Measurements from ENCODE around the gene ALOX5. TPM values are rescaled to one million over a fixed set of nuclear protein-coding genes. Genes with fewer than 3 reads are reported as not detected.
"Not testable (repeated sequence)": the region's sequence is repeated elsewhere in the genome, so short reads cannot be mapped to it uniquely, and the experiment has no call there.

ALOX5 gene
- total RNA-seq, 1 experiment from 2014 or later: 0.43 TPM

DNA sequence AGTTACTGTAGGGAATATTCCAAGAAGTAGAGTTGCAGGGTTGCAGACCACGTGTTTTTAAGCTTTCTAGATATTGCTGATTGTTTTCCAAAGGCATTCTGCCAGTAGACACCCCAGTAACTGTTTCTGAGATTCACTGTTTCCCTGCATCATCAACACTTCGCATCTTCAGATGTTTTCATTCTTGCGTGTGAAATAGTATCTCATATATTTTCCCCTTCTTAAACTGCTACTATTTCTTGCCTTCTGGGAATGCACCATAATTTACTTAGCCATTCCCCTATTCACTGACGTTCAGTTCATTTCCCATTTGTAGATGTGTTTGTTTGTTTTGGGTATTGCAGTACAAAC, 30.7 kb downstream of the ALOX5 start:
- no peak for DNase-seq (ENCODE audit: low spot score)

DNA sequence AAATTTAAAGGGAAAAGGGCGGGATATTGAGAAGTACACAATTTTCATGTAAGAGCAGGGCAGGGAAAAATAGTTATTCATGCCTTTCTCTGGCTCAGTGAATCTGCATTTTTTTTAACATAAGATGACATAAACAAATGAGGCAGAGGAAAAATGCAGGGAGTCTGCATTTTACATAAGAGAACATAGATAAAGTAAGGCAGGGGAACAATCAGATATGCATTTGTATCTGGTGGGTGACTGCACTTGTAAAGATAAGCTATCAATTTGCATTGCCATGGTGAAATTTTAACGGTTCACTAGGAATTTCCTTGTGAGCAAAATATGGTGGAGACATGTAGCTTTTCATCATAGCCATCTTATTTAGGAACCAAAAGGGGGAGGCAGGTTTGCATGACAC, 33.5 kb downstream of the ALOX5 start:
- no peak for DNase-seq (ENCODE audit: low spot score)

DNA sequence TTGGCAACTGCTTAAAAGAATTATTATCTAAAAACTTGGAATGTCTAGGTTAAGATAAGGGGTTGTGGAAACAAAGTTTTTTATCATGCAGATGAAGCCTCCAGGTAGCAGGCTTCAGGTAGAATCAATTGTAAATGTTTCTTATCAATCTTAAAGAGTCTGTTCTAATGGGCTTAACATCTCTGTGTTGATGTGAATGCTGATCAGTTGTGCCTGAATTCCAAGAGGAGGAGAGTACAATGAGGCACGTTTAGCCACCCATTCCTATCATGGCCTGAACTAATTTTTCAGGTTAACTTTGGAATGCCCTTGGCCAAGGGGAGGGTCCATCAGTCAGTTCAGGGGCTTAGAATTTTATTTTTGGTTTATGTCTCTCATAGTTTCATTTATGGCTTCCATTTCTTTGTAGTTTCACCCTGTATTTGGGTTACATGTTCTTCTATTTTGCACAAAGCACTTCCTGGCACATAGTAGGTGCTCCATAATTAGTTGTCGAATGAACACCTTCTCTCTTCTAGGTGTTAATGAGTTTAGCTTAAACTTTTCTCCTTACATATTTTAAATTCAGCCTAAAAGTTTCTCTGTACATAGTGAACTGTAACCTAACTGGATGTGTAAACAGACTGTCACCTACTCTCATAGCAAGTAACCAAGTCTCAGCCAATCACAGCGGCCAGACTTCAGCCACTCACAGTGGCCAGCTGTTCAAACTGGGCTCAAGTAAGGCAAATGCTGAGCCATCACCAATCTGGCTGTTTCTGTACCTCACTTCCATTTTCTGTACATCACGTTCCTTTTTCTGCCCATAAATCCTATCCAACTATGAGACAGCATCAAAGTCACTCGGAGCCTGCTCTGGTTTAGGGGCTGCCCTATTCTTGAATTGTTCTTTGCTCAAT, 34.7 kb downstream of the ALOX5 start:
- no peak for DNase-seq (ENCODE audit: low spot score)

DNA sequence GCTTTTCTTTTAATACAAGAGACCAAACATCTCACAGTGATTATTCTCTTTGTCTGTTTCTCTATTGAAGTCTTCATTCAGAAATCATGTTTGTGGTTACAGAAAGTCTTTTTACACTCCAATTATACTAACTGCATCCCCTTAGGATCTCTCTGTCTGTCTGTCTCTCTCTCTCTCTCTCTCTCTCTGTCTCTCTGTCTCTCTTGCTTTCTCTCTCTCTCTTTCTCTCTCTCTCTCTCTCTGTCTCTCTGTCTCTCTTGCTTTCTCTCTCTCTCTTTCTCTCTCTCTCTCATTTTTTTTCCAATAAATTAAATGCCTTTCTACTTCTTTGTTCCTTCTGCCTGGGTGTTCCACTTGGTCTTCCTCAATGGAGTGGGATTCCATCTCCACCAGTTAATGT, 35.3 kb downstream of the ALOX5 start:
- DNase-seq (ENCODE audit: low spot score): not testable (repeated sequence)

DNA sequence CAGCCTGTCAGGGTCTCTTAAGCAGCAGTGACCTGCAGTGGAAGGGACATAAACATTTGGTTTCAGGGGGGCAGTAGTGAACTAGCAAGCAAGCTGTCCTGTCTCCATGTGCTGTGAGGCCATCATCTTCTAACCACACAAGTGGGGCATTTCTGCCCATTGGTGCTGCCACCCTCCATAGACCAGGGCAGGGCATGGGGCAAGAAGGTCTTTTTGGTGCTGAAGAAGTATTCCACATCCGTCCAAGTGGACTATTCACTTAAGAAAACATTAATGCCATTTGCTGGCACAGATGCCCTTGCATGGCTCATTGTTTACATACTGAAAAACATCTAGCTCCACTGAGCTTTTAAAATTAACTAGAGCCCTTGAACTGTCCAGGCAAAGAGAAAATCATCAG, 35.8 kb downstream of the ALOX5 start:
- DNase-seq (ENCODE audit: low spot score): no peak

DNA sequence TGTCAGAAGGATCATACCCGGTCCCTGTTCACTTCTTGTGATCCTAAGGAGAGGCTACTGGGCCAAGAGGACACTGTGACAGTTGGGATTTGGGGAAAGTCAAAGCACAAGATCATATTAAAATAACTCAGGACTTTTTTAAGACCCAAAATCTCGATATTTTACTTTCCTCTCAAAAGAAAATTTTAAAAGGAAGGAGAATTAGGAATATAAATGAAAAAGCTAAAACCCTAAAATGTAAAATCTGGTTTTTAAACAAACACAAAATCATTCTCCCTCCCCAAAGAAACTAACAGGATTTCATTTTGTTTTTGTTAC, 36.4 kb downstream of the ALOX5 start:
- no peak for DNase-seq (ENCODE audit: low spot score)

DNA sequence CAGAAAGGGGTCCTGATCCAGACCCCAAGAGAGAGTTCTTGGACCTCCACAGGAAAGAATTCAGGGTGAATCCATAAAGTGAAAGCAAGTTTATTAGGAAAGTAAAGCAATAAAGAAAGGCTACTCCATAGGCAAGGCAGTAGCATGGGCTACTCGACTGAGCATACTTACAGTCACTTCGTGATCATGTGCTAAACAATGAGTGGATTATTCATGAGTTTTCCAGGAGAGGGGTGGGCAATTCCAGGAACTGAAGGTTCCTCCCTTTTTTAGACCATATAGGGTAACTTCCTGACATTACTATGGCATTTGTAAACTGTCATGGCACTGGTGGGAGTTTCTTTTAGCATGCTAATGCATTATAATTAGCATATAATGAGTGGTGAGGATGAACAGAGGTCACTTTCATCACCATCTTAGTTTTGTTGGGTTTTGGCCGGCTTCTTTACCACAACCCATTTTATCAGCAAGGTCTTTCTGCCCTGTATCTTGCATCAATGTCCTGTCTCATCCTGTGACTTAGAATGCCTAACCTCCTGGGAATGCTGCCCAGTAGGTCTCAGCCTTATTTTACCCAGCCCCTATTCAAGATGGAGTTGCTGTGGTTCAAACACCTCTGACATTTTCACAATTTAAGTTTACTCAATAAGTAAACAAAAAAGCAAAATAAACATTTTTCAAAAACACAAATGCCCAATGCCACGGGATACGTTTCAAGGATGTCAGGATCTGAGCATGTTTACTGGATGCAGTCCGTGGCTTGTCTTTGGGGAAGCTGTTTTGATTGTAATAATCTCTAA, 37.0 kb downstream of the ALOX5 start:
- no peak for DNase-seq (ENCODE audit: low spot score)

DNA sequence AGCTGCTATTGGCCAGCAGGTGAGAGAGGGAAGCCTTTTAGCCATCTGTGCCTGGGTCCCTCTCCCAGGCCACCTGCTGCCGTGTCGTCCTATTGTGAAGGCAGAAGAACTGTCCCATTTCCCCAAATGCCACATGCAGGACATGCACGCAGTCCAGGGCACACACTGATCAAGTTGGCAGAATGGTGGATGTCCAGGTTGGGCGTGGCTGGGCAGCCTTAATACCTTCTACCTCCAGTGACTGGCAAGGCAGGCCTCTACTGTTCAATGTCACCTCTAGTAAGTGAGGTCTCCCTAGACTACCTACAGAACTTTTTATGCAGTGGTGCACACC, 37.6 kb downstream of the ALOX5 start:
- no peak for DNase-seq (ENCODE audit: low spot score)

DNA sequence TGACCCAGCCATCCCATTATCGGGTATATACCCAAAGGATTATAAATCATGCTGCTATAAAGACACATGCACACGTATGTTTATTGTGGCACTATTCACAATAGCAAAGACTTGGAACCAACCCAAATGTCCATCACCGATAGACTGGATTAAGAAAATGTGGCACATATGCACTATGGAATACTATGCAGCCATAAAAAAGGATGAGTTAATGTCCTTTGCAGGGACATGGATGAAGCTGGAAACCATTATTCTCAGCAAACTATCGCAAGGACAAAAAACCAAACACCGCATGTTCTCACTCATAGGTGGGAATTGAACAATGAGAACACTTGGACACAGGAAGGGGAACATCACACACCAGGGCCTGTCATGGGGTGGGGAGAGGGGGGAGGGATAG, 41.0 kb downstream of the ALOX5 start:
- not testable (repeated sequence) for DNase-seq (ENCODE audit: low spot score)

DNA sequence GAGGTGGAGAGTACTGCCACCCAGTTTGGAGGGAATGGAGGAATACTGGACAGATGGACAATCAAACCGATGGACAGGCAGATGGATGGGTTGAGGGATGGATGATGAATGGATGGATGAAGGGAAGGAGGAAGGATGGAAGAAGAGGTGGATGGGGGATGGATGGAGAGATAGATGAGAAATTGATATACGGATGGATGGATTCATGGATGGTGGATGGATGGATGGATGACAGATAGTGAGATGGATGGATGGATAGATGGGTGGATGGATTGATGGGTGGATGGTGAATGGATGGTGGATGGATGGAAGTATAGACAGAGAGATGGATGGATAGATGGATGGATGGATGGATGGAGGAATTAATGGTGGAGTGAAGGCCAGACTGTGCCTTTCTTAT, 42.6 kb downstream of the ALOX5 start:
- DNase-seq (ENCODE audit: low spot score): no peak

DNA sequence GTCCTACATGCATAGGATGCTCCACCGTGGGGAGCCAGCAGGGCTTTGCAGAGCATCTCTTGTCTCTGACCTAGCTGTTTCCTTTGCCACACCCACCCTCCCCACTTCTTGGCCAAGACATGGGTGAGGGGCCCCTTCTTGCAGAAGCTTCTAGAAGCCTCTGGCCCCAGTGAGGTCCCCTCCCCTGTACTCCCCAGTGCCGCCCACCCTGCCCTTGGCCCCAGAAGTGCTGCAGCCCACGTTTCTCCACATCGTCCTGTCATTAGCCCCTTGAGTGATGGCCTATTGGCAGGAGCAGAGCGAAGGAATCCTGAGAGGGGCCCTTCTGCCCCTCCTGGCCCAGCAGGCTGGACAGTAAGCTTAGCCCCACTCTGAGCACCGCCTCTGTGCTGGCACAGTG, 43.7 kb downstream of the ALOX5 start:
- no peak for DNase-seq (ENCODE audit: low spot score)

DNA sequence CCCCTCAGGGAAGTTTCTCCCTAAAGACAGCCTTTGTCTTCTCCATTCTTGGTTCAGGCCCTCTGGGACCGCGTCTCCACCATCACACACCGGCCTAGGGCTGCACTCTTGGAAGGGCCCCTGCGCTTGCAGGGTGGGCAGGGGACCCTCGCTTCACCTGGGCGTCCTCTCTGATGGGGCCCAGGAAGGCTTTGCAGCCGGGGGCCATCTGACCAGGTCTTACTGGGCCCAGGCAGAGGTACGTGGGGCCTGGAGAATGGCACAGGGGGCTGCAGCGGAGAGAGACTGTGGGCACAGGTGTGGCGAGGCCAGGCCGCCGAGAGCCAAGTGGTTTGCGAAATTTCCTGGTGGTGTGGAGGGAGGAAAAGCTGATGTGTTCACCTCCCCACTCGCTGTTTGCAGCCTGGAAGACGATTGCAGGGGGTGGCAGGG, 44.4 kb downstream of the ALOX5 start:
- no peak for DNase-seq (ENCODE audit: low spot score)

DNA sequence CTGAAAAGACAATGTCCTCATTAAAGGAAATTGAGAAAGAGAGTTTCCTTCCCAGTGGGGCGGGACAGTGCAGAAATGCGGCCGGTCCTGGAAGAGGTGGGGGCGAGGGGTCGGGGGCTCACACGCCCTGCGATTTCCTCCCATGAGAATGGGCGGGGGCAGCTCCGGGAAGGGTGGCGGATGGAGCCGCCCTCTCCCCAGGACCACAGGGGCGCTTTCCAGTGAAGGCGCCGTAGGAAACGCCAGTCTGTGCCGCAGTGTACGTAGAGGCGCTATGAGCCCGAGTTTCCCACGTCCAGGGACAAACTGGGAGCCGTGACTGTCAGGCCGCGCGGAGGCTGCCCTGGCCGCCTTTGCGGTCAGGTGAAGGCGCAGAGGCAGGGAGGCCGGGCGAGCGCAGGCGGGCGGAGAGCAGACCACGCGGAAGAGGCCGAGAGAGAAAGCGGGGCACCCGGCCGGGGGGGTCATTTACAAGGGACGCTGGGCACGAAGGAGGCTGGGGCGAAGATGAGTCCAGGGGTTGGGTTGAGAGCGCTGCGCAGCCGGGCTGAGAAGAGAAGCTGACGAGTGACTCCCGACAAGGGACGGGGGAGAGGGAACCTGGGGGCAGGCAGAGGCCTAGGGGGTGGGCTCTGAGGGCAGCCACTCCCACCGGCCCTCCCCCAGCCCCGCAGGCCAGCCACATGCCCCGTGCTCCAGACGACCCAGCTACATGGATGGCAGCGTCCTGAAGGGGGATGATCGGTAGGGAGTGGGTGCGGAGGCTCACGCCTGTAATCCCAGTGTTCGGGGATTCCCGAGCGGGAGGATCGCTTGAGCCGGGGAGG, 45.0 kb downstream of the ALOX5 start:
- DNase-seq (ENCODE audit: low spot score): no peak

DNA sequence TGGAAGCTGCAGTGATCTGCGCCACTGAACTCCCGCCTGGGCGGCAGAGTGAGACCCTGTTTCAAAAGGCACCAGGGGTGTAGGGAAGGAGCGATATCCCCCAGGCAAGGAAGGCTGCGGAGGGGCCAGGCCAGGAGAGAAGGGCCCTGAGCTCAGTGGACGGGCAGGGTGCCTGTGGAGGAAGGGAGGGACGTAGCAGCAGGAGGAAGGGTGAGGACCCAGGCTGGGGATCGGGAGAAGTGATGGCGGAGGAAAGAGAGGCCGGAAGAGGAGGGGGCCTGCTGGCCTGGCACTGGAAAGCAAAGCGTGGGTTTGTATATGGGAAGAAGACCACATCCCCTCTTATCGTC, 45.6 kb downstream of the ALOX5 start:
- no peak for DNase-seq (ENCODE audit: low spot score)

DNA sequence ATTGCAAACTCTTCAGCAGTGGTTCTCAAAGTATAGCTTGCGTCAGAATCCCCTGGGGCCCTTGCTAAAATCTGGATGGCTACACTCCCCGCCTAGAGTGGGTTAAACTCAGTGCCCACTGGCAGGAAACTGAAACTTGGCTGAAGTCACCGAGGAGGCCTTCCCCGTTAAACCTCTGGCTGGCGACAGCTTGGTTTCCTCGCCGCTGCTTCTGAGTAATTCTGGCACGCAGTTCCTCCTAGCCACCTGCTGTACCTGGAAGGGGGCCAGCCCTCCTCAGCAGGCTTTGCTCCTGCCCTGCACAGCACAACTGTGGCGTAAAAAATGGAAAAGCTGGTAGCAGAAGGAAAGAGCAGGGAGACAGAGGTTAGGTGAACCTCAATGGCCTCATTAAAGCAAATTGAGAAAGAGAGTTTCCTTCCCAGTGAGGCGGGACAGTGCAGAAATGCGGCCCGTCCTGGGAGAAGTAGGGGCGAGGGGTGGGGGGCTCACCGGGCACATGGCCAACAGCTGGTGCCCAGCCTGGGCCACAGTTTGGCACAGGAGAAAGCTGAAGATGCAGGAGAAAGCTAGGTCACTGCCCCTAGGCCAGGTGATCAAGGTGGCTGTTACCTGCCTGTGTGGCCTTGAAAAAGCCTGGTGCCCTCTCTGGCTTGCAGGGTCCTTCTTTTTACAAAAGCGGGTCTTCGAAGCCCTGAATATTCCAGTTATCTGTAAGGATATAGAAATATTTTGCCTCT, 46.6 kb downstream of the ALOX5 start:
- peak; percentile 88 for DNase-seq (ENCODE audit: low spot score)

DNA sequence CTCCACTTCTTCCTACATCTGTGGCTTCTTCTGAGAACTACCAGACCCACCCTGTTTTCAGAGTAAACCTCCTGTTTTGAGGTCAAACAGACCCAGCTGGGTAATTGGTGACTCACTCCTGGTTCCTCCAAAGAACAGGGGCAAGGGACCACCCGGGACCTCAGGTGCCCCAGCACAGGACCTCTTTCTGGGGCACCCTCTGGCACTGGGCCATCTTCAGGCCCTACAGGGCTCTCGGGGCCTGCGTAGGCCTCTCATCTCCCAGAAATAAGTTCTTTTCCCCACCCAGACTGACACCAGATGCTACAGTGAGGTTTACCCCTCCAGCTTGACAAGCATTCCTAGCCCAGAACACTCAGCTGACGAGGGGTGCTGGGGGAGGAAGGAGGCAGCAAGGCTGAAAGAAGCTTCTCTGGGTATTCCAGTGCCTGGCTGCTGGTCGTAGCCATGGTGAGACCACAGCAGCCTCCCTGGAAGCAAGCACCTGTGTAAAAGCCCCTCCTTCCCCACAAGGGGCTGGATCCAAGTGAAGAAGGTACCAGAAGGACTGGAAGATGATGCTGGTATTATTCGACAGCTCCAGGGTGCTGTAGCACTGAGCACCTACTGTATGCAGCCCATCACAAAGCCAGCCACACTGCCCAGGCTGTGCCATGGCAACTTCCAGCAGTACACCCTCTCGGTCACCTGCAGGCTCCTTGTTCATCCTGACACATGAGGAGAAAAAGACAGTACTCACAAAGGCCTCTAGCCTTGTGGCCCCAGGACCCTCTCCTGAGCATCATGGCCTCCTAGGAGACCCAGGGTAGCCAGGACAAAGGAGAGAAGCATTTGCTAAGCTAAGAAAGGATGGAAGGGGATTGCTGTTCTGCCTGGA, 47.4 kb downstream of the ALOX5 start:
- peak; percentile 20 for DNase-seq (ENCODE audit: low spot score)

DNA sequence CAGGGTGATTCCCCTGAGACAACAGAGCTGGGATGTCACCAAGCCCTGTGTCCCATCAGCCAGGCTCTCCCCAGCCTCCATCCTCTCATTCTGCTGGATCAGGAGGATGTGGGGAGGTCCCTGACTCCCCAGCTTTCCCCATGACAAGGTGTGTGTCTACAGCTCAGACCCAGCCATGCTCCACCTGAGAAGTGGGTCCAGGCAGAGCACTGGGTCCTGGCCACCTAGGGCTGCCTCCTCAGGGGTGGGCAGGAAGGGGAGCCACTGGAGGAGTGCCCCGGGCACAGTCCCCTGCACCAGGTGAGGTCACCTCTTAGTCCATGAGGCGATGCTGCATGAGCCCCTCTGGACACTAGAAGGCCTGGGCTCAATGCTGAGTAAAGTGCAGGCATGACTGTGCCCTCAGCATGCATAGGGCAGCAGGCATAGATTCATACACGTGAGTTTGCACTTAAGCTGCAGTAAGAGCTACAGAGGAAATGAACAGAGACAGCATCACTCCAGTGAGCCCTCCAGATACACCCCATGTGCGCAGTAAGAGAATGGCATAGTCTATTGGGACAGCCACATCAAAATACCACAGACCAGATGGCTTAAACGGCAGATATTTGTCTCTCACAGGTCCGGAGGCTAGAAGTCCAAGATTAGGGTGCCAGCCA, 48.3 kb downstream of the ALOX5 start:
- DNase-seq (ENCODE audit: low spot score): no peak

DNA sequence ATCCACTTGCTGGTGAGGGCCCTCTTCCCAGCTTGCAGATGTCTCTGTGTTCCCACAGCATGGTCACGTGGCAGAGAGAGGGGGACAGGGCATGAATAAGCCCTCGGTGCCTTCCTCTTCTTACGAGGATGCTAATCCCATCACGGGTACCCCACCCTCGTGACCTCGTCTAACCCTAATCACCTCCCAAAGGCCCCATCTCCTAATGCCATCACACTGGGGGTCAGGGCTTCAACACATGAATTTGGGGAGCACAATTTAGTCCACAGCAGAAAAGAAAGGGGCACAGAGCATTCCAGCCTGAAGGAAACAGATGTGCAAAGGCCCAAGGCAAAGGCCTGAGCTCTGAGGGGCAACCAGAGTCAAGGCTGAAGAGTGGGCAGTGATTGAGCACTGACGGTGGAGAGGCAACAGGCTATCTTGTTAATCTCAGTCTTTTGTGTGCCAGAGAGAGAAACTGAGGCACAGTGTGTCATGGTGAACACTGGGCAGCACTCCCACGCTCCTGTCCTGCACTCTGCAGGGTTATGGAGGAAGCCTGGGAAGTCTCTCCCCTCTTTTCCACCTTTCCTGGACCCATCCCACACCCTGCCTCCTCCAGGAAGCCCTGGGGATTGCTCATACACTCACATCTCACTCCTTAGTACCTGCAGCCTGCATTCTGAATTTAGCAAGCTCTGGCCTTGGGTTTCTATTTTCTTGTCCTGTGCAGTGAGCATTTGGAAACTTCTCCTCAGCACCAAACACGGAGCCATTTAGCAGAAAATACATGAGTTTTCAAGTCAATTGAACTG, 49.0 kb downstream of the ALOX5 start:
- DNase-seq (ENCODE audit: low spot score): no peak

DNA sequence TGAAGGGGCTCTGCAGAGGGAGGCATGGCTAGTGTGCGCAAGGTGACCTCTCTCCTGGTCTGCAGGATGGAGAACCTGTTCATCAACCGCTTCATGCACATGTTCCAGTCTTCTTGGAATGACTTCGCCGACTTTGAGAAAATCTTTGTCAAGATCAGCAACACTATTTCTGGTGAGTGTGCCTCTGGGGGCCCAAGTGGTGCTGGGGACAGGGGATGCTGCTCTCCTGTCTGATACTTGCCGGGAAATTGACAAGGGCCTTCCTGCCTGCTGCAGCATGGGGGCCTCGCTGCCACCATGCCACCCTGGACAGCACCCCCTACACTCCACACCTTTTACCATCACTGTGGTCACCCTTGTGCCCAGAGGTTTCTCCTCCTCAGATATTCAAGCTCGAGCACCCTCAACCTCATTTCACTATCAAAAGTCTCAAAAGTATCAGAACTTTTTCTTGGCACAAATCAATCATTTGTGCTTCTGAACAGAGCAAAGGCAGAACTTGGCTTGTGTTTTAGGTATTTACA, 50.0 kb downstream of the ALOX5 start:
- no peak for DNase-seq (ENCODE audit: low spot score)

Data from A172 (cell line).